HEK293 (cell line): ENCODE measurements around the gene MVD.
A peak's percentile ranks its signal among the peaks of the same experiment; 100 is the strongest.

Experiments used
- BCL6B ChIP-seq: fragments of 450-650 bp; formaldehyde crosslinking; IDR thresholded peaks from 2 replicates; pipeline ENCODE4 v1.5.1; 2017; ENCODE audit warnings: missing biosample characterization, missing genetic modification characterization
- FEZF1 ChIP-seq: fragments of 450-650 bp; formaldehyde crosslinking; IDR thresholded peaks from 2 replicates; pipeline ENCODE4 v1.5.1; 2016; ENCODE audit warnings: missing biosample characterization, missing genetic modification characterization
- GLI2 ChIP-seq: fragments of 450-650 bp; formaldehyde crosslinking; IDR thresholded peaks from 2 replicates; pipeline ENCODE4; 2017; ENCODE audit warnings: missing biosample characterization, missing genetic modification characterization, low read depth, borderline replicate concordance
- KLF10 ChIP-seq: fragments of 450-650 bp; IDR thresholded peaks from 2 replicates; pipeline ENCODE4 v1.5.1; 2018; ENCODE audit warnings: missing biosample characterization, mild to moderate bottlenecking, missing genetic modification characterization
- OSR2 ChIP-seq: fragments of 450-650 bp; formaldehyde crosslinking; IDR thresholded peaks from 2 replicates; pipeline ENCODE4 v1.5.1; 2016; ENCODE audit warnings: missing biosample characterization, missing genetic modification characterization
- PRDM4 ChIP-seq: fragments of 450-650 bp; formaldehyde crosslinking; IDR thresholded peaks from 2 replicates; pipeline ENCODE4 v1.5.1; 2017; ENCODE audit warnings: missing biosample characterization, missing genetic modification characterization
- RBAK ChIP-seq: fragments of 450-650 bp; formaldehyde crosslinking; IDR thresholded peaks from 2 replicates; pipeline ENCODE4 v1.5.1; 2016; ENCODE audit warnings: missing biosample characterization, missing genetic modification characterization
- SALL2 ChIP-seq: fragments of 450-650 bp; formaldehyde crosslinking; IDR thresholded peaks from 2 replicates; pipeline ENCODE4 v1.5.0; 2017; ENCODE audit warnings: missing biosample characterization, mild to moderate bottlenecking, missing genetic modification characterization, borderline replicate concordance
- TRIM28 ChIP-seq: IDR thresholded peaks from 2 replicates; pipeline ENCODE4 v1.6.1; 2011; ENCODE audit warnings: low read length, control low read depth, borderline replicate concordance
- WT1 ChIP-seq: fragments of 450-650 bp; formaldehyde crosslinking; IDR thresholded peaks from 2 replicates; pipeline ENCODE4 v1.5.1; 2016; ENCODE audit warnings: missing biosample characterization, missing genetic modification characterization
- ZBTB11 ChIP-seq: fragments of 450-650 bp; formaldehyde crosslinking; conservative IDR thresholded peaks from 2 replicates; pipeline ENCODE4 v1.5.1; 2016; ENCODE audit warnings: low read depth, missing biosample characterization, missing genetic modification characterization
- ZBTB20 ChIP-seq: fragments of 450-650 bp; formaldehyde crosslinking; IDR thresholded peaks from 2 replicates; pipeline ENCODE4 v1.5.1; 2016; ENCODE audit warnings: missing biosample characterization, missing genetic modification characterization
- ZBTB8A ChIP-seq: fragments of 450-650 bp; formaldehyde crosslinking; IDR thresholded peaks from 2 replicates; pipeline ENCODE4 v1.5.1; 2016; ENCODE audit warnings: missing biosample characterization, missing genetic modification characterization
- ZFP3 ChIP-seq: fragments of 450-650 bp; formaldehyde crosslinking; IDR thresholded peaks from 2 replicates; pipeline ENCODE4 v1.5.1; 2016; ENCODE audit warnings: low read depth, missing biosample characterization, missing genetic modification characterization
- ZFP69B ChIP-seq: fragments of 450-650 bp; formaldehyde crosslinking; IDR thresholded peaks from 2 replicates; pipeline ENCODE4 v1.5.1; 2016; ENCODE audit warnings: missing biosample characterization, missing genetic modification characterization
- ZNF174 ChIP-seq: fragments of 450-650 bp; formaldehyde crosslinking; IDR thresholded peaks from 2 replicates; pipeline ENCODE4 v1.5.0; 2017; ENCODE audit warnings: missing biosample characterization, mild to moderate bottlenecking, missing genetic modification characterization
- ZNF202 ChIP-seq: fragments of 450-650 bp; formaldehyde crosslinking; IDR thresholded peaks from 2 replicates; pipeline ENCODE4 v1.5.1; 2016; ENCODE audit warnings: missing biosample characterization, missing genetic modification characterization, borderline replicate concordance
- ZNF214 ChIP-seq: fragments of 450-650 bp; formaldehyde crosslinking; IDR thresholded peaks from 2 replicates; pipeline ENCODE4 v1.5.1; 2017; ENCODE audit warnings: missing biosample characterization, mild to moderate bottlenecking, missing genetic modification characterization, borderline replicate concordance
- ZNF223 ChIP-seq: fragments of 450-650 bp; formaldehyde crosslinking; IDR thresholded peaks from 2 replicates; pipeline ENCODE4 v1.5.1; 2016; ENCODE audit warnings: missing biosample characterization, missing genetic modification characterization
- ZNF26 ChIP-seq: fragments of 450-650 bp; formaldehyde crosslinking; IDR thresholded peaks from 2 replicates; pipeline ENCODE4 v1.5.1; 2016; ENCODE audit warnings: missing biosample characterization, missing genetic modification characterization
- ZNF324 ChIP-seq: fragments of 450-650 bp; formaldehyde crosslinking; IDR thresholded peaks from 2 replicates; pipeline ENCODE4 v1.5.1; 2016; ENCODE audit warnings: missing biosample characterization, missing genetic modification characterization
- ZNF341 ChIP-seq: fragments of 450-650 bp; formaldehyde crosslinking; IDR thresholded peaks from 2 replicates; pipeline ENCODE4; 2016; ENCODE audit warnings: low read depth, missing biosample characterization, missing genetic modification characterization
- ZNF391 ChIP-seq: fragments of 450-650 bp; formaldehyde crosslinking; IDR thresholded peaks from 2 replicates; pipeline ENCODE4 v1.5.1; 2016; ENCODE audit warnings: low read depth, missing biosample characterization, missing genetic modification characterization, borderline replicate concordance
- ZNF404 ChIP-seq: fragments of 450-650 bp; formaldehyde crosslinking; IDR thresholded peaks from 2 replicates; pipeline ENCODE4 v1.5.1; 2017; ENCODE audit warnings: missing biosample characterization, missing genetic modification characterization
- ZNF558 ChIP-seq: fragments of 450-650 bp; formaldehyde crosslinking; IDR thresholded peaks from 2 replicates; pipeline ENCODE4 v1.5.1; 2016; ENCODE audit warnings: missing biosample characterization, missing genetic modification characterization
- ZNF561 ChIP-seq: fragments of 450-650 bp; IDR thresholded peaks from 2 replicates; pipeline ENCODE4 v1.5.1; 2018; ENCODE audit warnings: missing biosample characterization, missing genetic modification characterization, borderline replicate concordance
- ZNF747 ChIP-seq: fragments of 450-650 bp; formaldehyde crosslinking; IDR thresholded peaks from 2 replicates; pipeline ENCODE4 v1.5.1; 2016; ENCODE audit warnings: missing biosample characterization, missing genetic modification characterization
- ZNF76 ChIP-seq: fragments of 450-650 bp; formaldehyde crosslinking; IDR thresholded peaks from 2 replicates; pipeline ENCODE4; 2016; ENCODE audit warnings: low read depth, missing biosample characterization, missing genetic modification characterization, borderline replicate concordance
- ZNF785 ChIP-seq: fragments of 450-650 bp; formaldehyde crosslinking; IDR thresholded peaks from 2 replicates; pipeline ENCODE4 v1.5.1; 2016; ENCODE audit warnings: missing biosample characterization, missing genetic modification characterization
- ZNF792 ChIP-seq: fragments of 450-650 bp; formaldehyde crosslinking; IDR thresholded peaks from 2 replicates; pipeline ENCODE4 v1.5.1; 2016; ENCODE audit warnings: missing biosample characterization, missing genetic modification characterization
- ZNF830 ChIP-seq: fragments of 450-650 bp; IDR thresholded peaks from 2 replicates; pipeline ENCODE4 v1.5.0; 2018; ENCODE audit warnings: missing biosample characterization, missing genetic modification characterization, low read depth, mild to moderate bottlenecking, moderate library complexity

MVD gene

GRCh38 chr16:88688013-88688778 lies 25.3 kb upstream of the MVD start (continued):
- TF ChIP-seq PRDM4 (tag by site-specific recombination) (no peak), ZNF830 (tag by site-specific recombination) (no peak), FEZF1 (tag by site-specific recombination) (no peak), ZNF792 (tag by site-specific recombination) (no peak), ZNF341 (tag by site-specific recombination) (no peak), SALL2 (no peak), ZBTB20 (0 out of 2 replicates have a peak, but pooled peaks have one; percentile 16), ZNF26 (tag by site-specific recombination) (no peak), RBAK (tag by site-specific recombination) (no peak), ZBTB11 (tag by site-specific recombination) (no peak), ZNF404 (tag by site-specific recombination) (no peak), ZNF223 (tag by site-specific recombination) (no peak), ZNF747 (no peak), WT1 (tag by site-specific recombination) (no peak), ZFP69B (tag by site-specific recombination) (no peak), KLF10 (tag by site-specific recombination) (no peak), BCL6B (tag by site-specific recombination) (no peak), ZNF785 (tag by site-specific recombination) (no peak), ZNF561 (no peak), ZNF202 (tag by site-specific recombination) (no peak), OSR2 (tag by site-specific recombination) (0 out of 2 replicates have a peak, but pooled peaks have one; percentile 33), ZNF558 (tag by site-specific recombination) (no peak), ZBTB8A (tag by site-specific recombination) (peak; percentile 47; the same call in 1 of the 2 replicates), ZNF76 (tag by site-specific recombination) (no peak), ZNF324 (tag by site-specific recombination) (no peak), ZNF391 (tag by site-specific recombination) (0 out of 2 replicates have a peak, but pooled peaks have one; percentile 13), ZFP3 (tag by site-specific recombination) (no peak), GLI2 (tag by site-specific recombination) (no peak), ZNF174 (tag by site-specific recombination) (no peak), TRIM28 (no peak), ZNF214 (tag by site-specific recombination) (no peak)
